ENCODE data around the gene LTB. TPM values are rescaled to one million over a fixed set of nuclear protein-coding genes. Genes with fewer than 3 reads are reported as not detected.
A peak's percentile ranks its signal among the peaks of the same experiment; 100 is the strongest.

Gene LTB
- total and polyA plus RNA-seq, 2 of the 4 experiments (the other 2 are of a cell fraction), result not detected

DNA sequence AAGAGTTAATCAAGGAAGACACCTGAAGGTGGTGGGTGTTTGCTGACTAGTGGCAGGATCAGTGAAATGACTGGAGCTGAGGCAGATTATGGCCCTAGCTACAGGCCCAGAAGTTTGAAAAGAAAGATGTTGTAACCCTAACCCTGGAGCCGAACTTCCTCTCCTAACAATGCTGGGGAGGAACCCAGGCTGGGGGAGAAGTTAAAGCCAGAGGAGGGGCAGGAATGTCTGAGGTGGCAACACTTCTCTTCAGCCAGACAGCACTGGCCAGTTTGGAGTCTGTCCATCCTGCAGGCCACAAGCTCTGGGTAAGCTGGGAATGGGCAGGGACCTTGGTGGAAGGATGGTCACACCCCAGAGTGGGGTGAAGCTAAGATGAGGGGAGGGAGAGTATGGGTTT is 3.8 kb upstream of the LTB start, which contains the start of gene LST1:
TSS of gene LST1 (plus strand) at position 270 of the 400 bp plus-strand sequence. CDS start 1,023 bp downstream, outside the sequence.
- no peak for DNase-seq

More for the DNA sequence above, 3.8 kb upstream of the LTB start, which contains the start of gene LST1:
- H2AK9ac ChIP-seq (replicated peaks; ENCODE audit: low read depth, low read length, poor library complexity), result peak within 1 kb of the TSS; percentile 61
- no peak within 1 kb of the TSS for H2AK5ac ChIP-seq (ENCODE audit: low read depth, low read length)
- H2BK20ac ChIP-seq (ENCODE audit: low read depth, low read length), result no peak within 1 kb of the TSS
- intact Hi-C loops (cut with micrococcal nuclease), result no loop called here
- no peak within 1 kb of the TSS for H3K18ac ChIP-seq (ENCODE audit: low read depth, low read length)
- H3K23ac ChIP-seq (ENCODE audit: low read depth, low read length), result no peak within 1 kb of the TSS
- dilution Hi-C loops (cut with HindIII; ENCODE audit: low sequenced_read_pairs, unreplicated experiment), result no loop called here
- no peak within 1 kb of the TSS for H3K9ac ChIP-seq (ENCODE audit: low read depth, low read length)
- no peaks in the 10 kb centered on the region; the same call in 1 of the 2 replicates for H3K9me1 ChIP-seq (ENCODE audit: insufficient read depth, low read length)
- no peak within 1 kb of the TSS for H2BK15ac ChIP-seq (ENCODE audit: low read depth, low read length)
- H3K56ac ChIP-seq (ENCODE audit: extremely low read depth, insufficient read depth, low read length), result no peak within 1 kb of the TSS
- CTCF ChIA-PET, result interaction anchor here (1.2 to 1.4 kb wide), 2 partner anchors 35 to 39 kb away, joined by 4 to 8 read pairs; partner anchors contain the start of genes ATP6V1G2 and NFKBIL1
- no peak for ATAC-seq (ENCODE audit: low read depth)
- POLR2A ChIA-PET (ENCODE audit: unreplicated experiment), result no interaction called here
- no peak within 1 kb of the TSS for H3K4me3 ChIP-seq (ENCODE audit: insufficient read depth, low read depth, low read length)
- H3K4me2 ChIP-seq (ENCODE audit: low read depth, low read length), result no peak within 1 kb of the TSS
- no peak within 1 kb of the TSS for H4K91ac ChIP-seq (ENCODE audit: insufficient read depth, low read depth, low read length)
- H3K4me1 ChIP-seq (ENCODE audit: control insufficient read depth, insufficient read depth, low read length), result peaks cover 4% of the 10 kb centered on the region; the same call in 1 of the 2 replicates
- no peak within 1 kb of the TSS; a peak in 1 of 4 replicates for H4K8ac ChIP-seq (ENCODE audit: low read depth in 2 of 2, low read length in 2 of 2)
- no peak within 1 kb of the TSS for H2BK5ac ChIP-seq (ENCODE audit: low read depth, low read length, poor library complexity, severe bottlenecking)
- H4K20me1 ChIP-seq (ENCODE audit: insufficient read depth, low read length), result no peaks in the 10 kb centered on the region
- no peak within 1 kb of the TSS for H4K5ac ChIP-seq (ENCODE audit: low read depth, low read length)
- BruUV-seq (replicated peaks), result no TSS peak
- H2BK120ac ChIP-seq (ENCODE audit: low read depth, low read length), result no peak within 1 kb of the TSS
- no peak within 1 kb of the TSS for H2AFZ ChIP-seq (replicated peaks; ENCODE audit: low read length, poor library complexity)
- H3K27ac ChIP-seq (ENCODE audit: insufficient read depth, low read length), result no peak within 1 kb of the TSS
- H3K9me3 ChIP-seq (ENCODE audit: control insufficient read depth, insufficient read depth, low read length), result no peaks in the 10 kb centered on the region
- no CpG with 5 or more reads among the region's 1 CpG for whole genome bisulfite sequencing, 2 experiments (ENCODE audit: extremely low coverage in 2 of 2, insufficient read length in 1 of 2)
- H3K36me3 ChIP-seq (ENCODE audit: control insufficient read depth, insufficient read depth, low read length), result no peaks in the 10 kb centered on the region
- H3K14ac ChIP-seq (replicated peaks; ENCODE audit: low read depth, low read length), result no peak within 1 kb of the TSS
- H3K27me3 ChIP-seq (ENCODE audit: control insufficient read depth, insufficient read depth, low read length), result peaks cover 11% of the 10 kb centered on the region
- no peak for TF ChIP-seq SMC3 (IDR thresholded peaks at IDR 0.05; ENCODE audit: low read depth, low read length)
- no peak for TF ChIP-seq CHD1 (IDR thresholded peaks at IDR 0.05; ENCODE audit: low read depth, low read length)
- TF ChIP-seq, protein P1, sequence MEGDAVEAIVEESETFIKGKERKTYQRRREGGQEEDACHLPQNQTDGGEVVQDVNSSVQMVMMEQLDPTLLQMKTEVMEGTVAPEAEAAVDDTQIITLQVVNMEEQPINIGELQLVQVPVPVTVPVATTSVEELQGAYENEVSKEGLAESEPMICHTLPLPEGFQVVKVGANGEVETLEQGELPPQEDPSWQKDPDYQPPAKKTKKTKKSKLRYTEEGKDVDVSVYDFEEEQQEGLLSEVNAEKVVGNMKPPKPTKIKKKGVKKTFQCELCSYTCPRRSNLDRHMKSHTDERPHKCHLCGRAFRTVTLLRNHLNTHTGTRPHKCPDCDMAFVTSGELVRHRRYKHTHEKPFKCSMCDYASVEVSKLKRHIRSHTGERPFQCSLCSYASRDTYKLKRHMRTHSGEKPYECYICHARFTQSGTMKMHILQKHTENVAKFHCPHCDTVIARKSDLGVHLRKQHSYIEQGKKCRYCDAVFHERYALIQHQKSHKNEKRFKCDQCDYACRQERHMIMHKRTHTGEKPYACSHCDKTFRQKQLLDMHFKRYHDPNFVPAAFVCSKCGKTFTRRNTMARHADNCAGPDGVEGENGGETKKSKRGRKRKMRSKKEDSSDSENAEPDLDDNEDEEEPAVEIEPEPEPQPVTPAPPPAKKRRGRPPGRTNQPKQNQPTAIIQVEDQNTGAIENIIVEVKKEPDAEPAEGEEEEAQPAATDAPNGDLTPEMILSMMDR (conservative IDR thresholded peaks at IDR 0.05; ENCODE audit: low read depth, low read length), result no peak
- in situ Hi-C loops (cut with MboI; ENCODE audit: low sequenced_read_pairs), result no loop called here
- no peaks in the 10 kb centered on the region for H3K79me1 ChIP-seq (ENCODE audit: low read depth in 1 of 2, low read length in 2 of 2)
- no peak within 1 kb of the TSS for H3K4ac ChIP-seq (ENCODE audit: low read depth, low read length)
